Fibroblast of mammary gland (primary cell): ENCODE results near the gene NDC80.
A peak's percentile ranks its signal among the peaks of the same experiment; 100 is the strongest.

Source experiments
- DNase-seq: peaks from one replicate; pipeline ENCODE4 v3.0.0-alpha.2; 2010; ENCODE audit warnings: low read depth
- H3K4me3 ChIP-seq: 2 replicates; pipeline ENCODE4 v1.5.1; 2011; ENCODE audit warnings: low read depth, mild to moderate bottlenecking, low read length, moderate library complexity; ENCODE audit not compliant: control insufficient read depth
- CTCF ChIP-seq: conservative IDR thresholded peaks from 2 replicates; pipeline ENCODE4 v1.5.1; 2011; ENCODE audit warnings: low read depth, low read length, inconsistent platforms; ENCODE audit not compliant: control insufficient read depth, insufficient read depth

The NDC80 gene

GRCh38 chr18:2653467-2653866 lies 82.1 kb downstream of the NDC80 start:
- TF ChIP-seq CTCF, result no peak
- DNase-seq, result no peak

GRCh38 chr18:2654169-2654927 lies 83.0 kb downstream of the NDC80 start:
- TF ChIP-seq CTCF, result no peak
- H3K4me3 ChIP-seq, result peak overlapping the region; percentile 84
- DNase-seq, result no peak

More at GRCh38 chr18:2653467-2653866, 82.1 kb downstream of the NDC80 start:
- no peak overlapping the region for H3K4me3 ChIP-seq

GRCh38 chr18:2654928-2655177 lies 83.5 kb downstream of the NDC80 start:
- TF ChIP-seq CTCF, result no peak
- no peak for DNase-seq
- peak overlapping the region; percentile 84 for H3K4me3 ChIP-seq

- DNase-seq, result peak; percentile 71
- TF ChIP-seq CTCF, result no peak
Observed at GRCh38 chr18:2655178-2655953, 84.0 kb downstream of the NDC80 start, which contains the start of gene SMCHD1. Gene SMCHD1, plus strand, starts transcription at chr18:2655726. Its CDS starts 350 bp downstream, at chr18:2656076.

GRCh38 chr18:2655954-2656236 lies 84.5 kb downstream of the NDC80 start:
- TF ChIP-seq CTCF, result no peak
- peak overlapping the region; percentile 84 for H3K4me3 ChIP-seq
- DNase-seq, result peak; percentile 40

More at GRCh38 chr18:2655178-2655953, 84.0 kb downstream of the NDC80 start, which contains the start of gene SMCHD1:
- peak within 1 kb of the TSS; percentile 84 for H3K4me3 ChIP-seq

- no peak for TF ChIP-seq CTCF
- DNase-seq, result peak; percentile 23
- H3K4me3 ChIP-seq, result peak overlapping the region; percentile 84
Observed at GRCh38 chr18:2656237-2656980, 85.1 kb downstream of the NDC80 start.
